H1 (cell line): ENCODE results near the gene BRK1. TPM values are rescaled to one million over a fixed set of nuclear protein-coding genes. Genes with fewer than 3 reads are reported as not detected.

Experiments
- CTCF ChIA-PET: fragments of 300-600 bp; sonication (Branson Sonifier 250); formaldehyde crosslinking; loops from one replicate; lab custom pipeline; 2021; ENCODE audit not compliant: partially characterized antibody; lab: Charles Lee
- POLR2A ChIA-PET: fragments of 300-600 bp; sonication (Branson Sonifier 250); formaldehyde crosslinking; loops from one replicate; lab custom pipeline; 2021; ENCODE audit warnings: inconsistent platforms; ENCODE audit not compliant: partially characterized antibody; lab: Charles Lee
- DNase-seq, 2 experiments: peaks; one replicate each; pipeline versions ENCODE4 v3.0.0 to v3.0.0-alpha.2; 2010 to 2022; ENCODE audit warnings: low spot score in 2 of 2, low read depth in 1 of 2, mixed read lengths in 1 of 2
- FAIRE-seq: peaks from 2 replicates; lab custom pipeline; 2011; peaks lifted over from hg19 to GRCh38; lab: Jason Lieb, UNC
- H2AFZ ChIP-seq: 2 replicates; pipeline ENCODE4 v1.8.1; 2012; ENCODE audit warnings: low read length, inconsistent platforms
- H2AK5ac ChIP-seq: 2 replicates; pipeline ENCODE4 v1.6.1; 2013; ENCODE audit warnings: low read depth, low read length
- H2BK120ac ChIP-seq: replicated peaks from 2 replicates; pipeline ENCODE3; 2013; ENCODE audit warnings: low read depth, low read length, inconsistent platforms
- H2BK12ac ChIP-seq: 2 replicates; pipeline ENCODE4 v1.6.1; 2013; ENCODE audit warnings: low read depth, low read length
- H2BK15ac ChIP-seq: 2 replicates; pipeline ENCODE4 v1.6.1; 2013; ENCODE audit warnings: low read length
- H2BK20ac ChIP-seq: 2 replicates; pipeline ENCODE4 v1.6.1; 2013; ENCODE audit warnings: low read length
- H2BK5ac ChIP-seq: 2 replicates; pipeline ENCODE4 v1.6.1; 2013; ENCODE audit warnings: low read depth, low read length
- H3K14ac ChIP-seq: 2 replicates; pipeline ENCODE4 v1.6.1; 2013; ENCODE audit warnings: inconsistent platforms; ENCODE audit not compliant: insufficient read length
- H3K18ac ChIP-seq: 2 replicates; pipeline ENCODE4 v1.6.1; 2013; ENCODE audit warnings: low read length; ENCODE audit errors: extremely low read depth
- H3K23ac ChIP-seq: 2 replicates; pipeline ENCODE4 v1.6.1; 2013; ENCODE audit warnings: inconsistent platforms; ENCODE audit not compliant: insufficient read length
- H3K23me2 ChIP-seq: 2 replicates; pipeline ENCODE4 v1.6.1; 2013; ENCODE audit warnings: low read depth, low read length
- H3K27ac ChIP-seq: 2 replicates; pipeline ENCODE4 v1.6.1; 2011; ENCODE audit warnings: low read depth, low read length, inconsistent platforms
- H3K27me3 ChIP-seq, 4 experiments: replicated peaks in 1 of 4; 1 replicate in 1 of 4; 2 replicates in 3 of 4; pipeline versions ENCODE4 v1.6.1 to v1.8.1; 2011 to 2013; ENCODE audit warnings: low read length in 3 of 4, mild to moderate bottlenecking in 3 of 4, inconsistent platforms in 2 of 4, mixed read lengths in 2 of 4, moderate library complexity in 1 of 4; ENCODE audit not compliant: control insufficient read depth in 3 of 4, insufficient read depth in 3 of 4; ENCODE audit errors: extremely low read depth in 1 of 4
- H3K36me3 ChIP-seq, 4 experiments: 2 replicates each; pipeline versions ENCODE4 v1.6.1 to v1.8.1; 2011 to 2013; ENCODE audit warnings: mild to moderate bottlenecking in 4 of 4, low read length in 3 of 4, moderate library complexity in 2 of 4, control low read depth in 1 of 4, inconsistent platforms in 1 of 4; ENCODE audit not compliant: insufficient read depth in 4 of 4, control insufficient read depth in 2 of 4
- H3K4ac ChIP-seq: replicated peaks from 2 replicates; pipeline ENCODE3; 2013; ENCODE audit warnings: low read length, low read depth, mixed read lengths, inconsistent platforms; ENCODE audit not compliant: insufficient read length
- H3K4me1 ChIP-seq, 4 experiments: replicated peaks in 1 of 4; 1 replicate in 1 of 4; 2 replicates in 3 of 4; pipeline versions ENCODE4 v1.6.1 to v1.8.1; 2011 to 2013; ENCODE audit warnings: low read length in 3 of 4, inconsistent platforms in 2 of 4, mixed read lengths in 1 of 4; ENCODE audit not compliant: insufficient read depth in 4 of 4, control insufficient read depth in 3 of 4
- H3K4me2 ChIP-seq, 2 experiments: 2 replicates each; pipeline versions ENCODE4 v1.6.1 to v1.8.1; 2011 to 2013; ENCODE audit warnings: low read depth in 2 of 2, low read length in 2 of 2, control low read depth in 1 of 2, inconsistent platforms in 1 of 2, mild to moderate bottlenecking in 1 of 2; ENCODE audit not compliant: insufficient read depth in 1 of 2
- H3K4me3 ChIP-seq, 4 experiments: fragments of 200-600, 300-600 bp in 1 of 4; sonication (generic), shearing (Covaris generic), sonication (Bioruptor Twin) in 1 of 4; 2 replicates each; pipeline versions ENCODE4 v1.5.1 to v1.8.1; 2011 to 2016; ENCODE audit warnings: low read length in 4 of 4, low read depth in 3 of 4, control low read depth in 2 of 4, inconsistent platforms in 2 of 4, mild to moderate bottlenecking in 2 of 4, mixed read lengths in 1 of 4, moderate library complexity in 1 of 4; ENCODE audit not compliant: insufficient read depth in 2 of 4; ENCODE audit errors: extremely low read depth in 1 of 4
- H3K56ac ChIP-seq: replicated peaks from 2 replicates; pipeline ENCODE3; 2013; ENCODE audit warnings: low read depth, mild to moderate bottlenecking, mixed read lengths, low read length, inconsistent platforms; ENCODE audit not compliant: insufficient read length
- H3K79me1 ChIP-seq: 2 replicates; pipeline ENCODE4 v1.6.1; 2013; ENCODE audit warnings: low read depth, low read length, control low read depth
- H3K79me2 ChIP-seq, 2 experiments: 2 replicates each; pipeline versions ENCODE4 v1.6.1 to v1.8.1; 2012 to 2013; ENCODE audit warnings: low read length in 2 of 2, mild to moderate bottlenecking in 2 of 2, inconsistent platforms in 1 of 2; ENCODE audit not compliant: insufficient read depth in 2 of 2, control insufficient read depth in 1 of 2
- H3K9ac ChIP-seq, 4 experiments: replicated peaks in 1 of 4; 1 replicate in 1 of 4; 2 replicates in 3 of 4; pipeline versions ENCODE4 v1.6.1 to v1.8.1; 2011 to 2013; ENCODE audit warnings: low read depth in 3 of 4, low read length in 3 of 4, control low read depth in 2 of 4, mild to moderate bottlenecking in 2 of 4, moderate library complexity in 2 of 4, inconsistent platforms in 1 of 4; ENCODE audit errors: extremely low read depth in 1 of 4
- H3K9me3 ChIP-seq, 2 experiments: 2 replicates each; pipeline versions ENCODE4 v1.6.1 to v1.8.1; 2012 to 2013; ENCODE audit warnings: mild to moderate bottlenecking in 2 of 2, moderate library complexity in 2 of 2, control low read depth in 1 of 2, inconsistent platforms in 1 of 2, low read depth in 1 of 2, low read length in 1 of 2, mixed read lengths in 1 of 2; ENCODE audit not compliant: insufficient read depth in 2 of 2
- H4K20me1 ChIP-seq, 2 experiments: replicated peaks in 1 of 2; 2 replicates each; pipeline versions ENCODE3 to v1.8.1; 2011 to 2013; ENCODE audit warnings: inconsistent platforms in 2 of 2, low read length in 2 of 2, mild to moderate bottlenecking in 1 of 2; ENCODE audit not compliant: insufficient read depth in 2 of 2, control insufficient read depth in 1 of 2
- H4K5ac ChIP-seq: 2 replicates; pipeline ENCODE4 v1.6.1; 2013; ENCODE audit warnings: low read length, low read depth, mixed read lengths, inconsistent platforms; ENCODE audit not compliant: insufficient read length
- H4K8ac ChIP-seq: 2 replicates; pipeline ENCODE4 v1.8.0; 2013; ENCODE audit warnings: mild to moderate bottlenecking, moderate library complexity, low read length, inconsistent platforms; ENCODE audit not compliant: insufficient read depth; ENCODE audit errors: extremely low read depth
- H4K91ac ChIP-seq: replicated peaks from 2 replicates; pipeline ENCODE3; 2013; ENCODE audit warnings: low read length, mixed read lengths, inconsistent platforms; ENCODE audit not compliant: insufficient read length
- CBX5 ChIP-seq: fragments of 300-800, 300-1000 bp; sonication (generic); IDR thresholded peaks from 2 replicates; pipeline ENCODE4 v1.7.1; 2016; ENCODE audit warnings: antibody characterized with exemption, low read length, low read depth
- EGR1 ChIP-seq: IDR thresholded peaks from 2 replicates; pipeline ENCODE4 v1.6.1; 2011; ENCODE audit warnings: low read depth, low read length, borderline replicate concordance
- FOSL1 ChIP-seq: IDR thresholded peaks from 2 replicates; pipeline ENCODE4 v1.6.1; 2011; ENCODE audit warnings: mild to moderate bottlenecking, low read depth, low read length, moderate library complexity; ENCODE audit not compliant: insufficient read depth
- HDAC2 ChIP-seq, 2 experiments: fragments of 300-600 bp in 1 of 2; sonication (generic) in 1 of 2; IDR thresholded peaks; 2 replicates each; pipeline ENCODE4 v1.6.1; 2011 to 2012; ENCODE audit warnings: low read depth in 2 of 2, low read length in 2 of 2, mild to moderate bottlenecking in 2 of 2, moderate library complexity in 2 of 2, borderline replicate concordance in 1 of 2, inconsistent platforms in 1 of 2
- PHF8 ChIP-seq: fragments of 200-600 bp; sonication (generic); conservative IDR thresholded peaks from 2 replicates; pipeline ENCODE4 v1.7.1; 2012; ENCODE audit warnings: low read depth, mild to moderate bottlenecking, inconsistent platforms, low read length, moderate library complexity
- RFX5 ChIP-seq: IDR thresholded peaks from 2 replicates; pipeline ENCODE4 v1.6.1; 2011; ENCODE audit warnings: low read depth, low read length, improper control_type of control experiment, borderline replicate concordance
- SIX5 ChIP-seq: IDR thresholded peaks from 2 replicates; pipeline ENCODE4 v1.6.1; 2011; ENCODE audit warnings: mild to moderate bottlenecking, low read depth, low read length
- TAF1 ChIP-seq: IDR thresholded peaks from 2 replicates; pipeline ENCODE4 v1.6.1; 2011; ENCODE audit warnings: mild to moderate bottlenecking, low read depth, low read length
- TBP ChIP-seq: IDR thresholded peaks from 2 replicates; pipeline ENCODE4 v1.6.1; 2011; ENCODE audit warnings: low read depth, low read length, improper control_type of control experiment
- ZNF274 ChIP-seq: IDR thresholded peaks from 2 replicates; pipeline ENCODE4 v1.7.0; 2012; ENCODE audit warnings: low read length, borderline replicate concordance; ENCODE audit errors: extremely low read depth
- WGBS, 2 experiments: shearing (Covaris generic) in 1 of 2; methylation state at CpG; one replicate each; pipeline versions ENCODE4 v1.1.6 to v1.1.7; 2013 to 2015; ENCODE audit warnings: low lambda C conversion rate in 2 of 2, mixed read lengths in 2 of 2, inconsistent platforms in 1 of 2, low coverage in 1 of 2, missing lambda C conversion rate in 1 of 2; ENCODE audit not compliant: insufficient replicate concordance in 2 of 2, insufficient coverage in 1 of 2, insufficient read length in 1 of 2; ENCODE audit errors: extremely low coverage in 1 of 2, missing lambda C conversion rate in 1 of 2; 5-methylcytosine and 5-hydroxymethylcytosine counted together
- polyA plus RNA-seq, 7 experiments: library from polyadenylated mRNA; depleted of rRNA in 3 of 7; stranded (reverse) in 5 of 7; unstranded in 2 of 7; fragments of >200 nt in 5 of 7; fragments of 200-250 nt in 2 of 7; gene quantifications; 1 replicate in 5 of 7; 2 replicates in 1 of 7; 4 replicates in 1 of 7; pipeline versions ENCODE4 v1.2.1 to v1.2.3, GENCODE V29; 2011 to 2013; ENCODE audit warnings: missing spikeins in 2 of 7, mixed read lengths in 2 of 7
- total RNA-seq: library from RNA; stranded (reverse); fragmentation: NEBNext Ultra II Directional; extraction: Animal tissue kit (Norgen Biotek cat#: 25700); gene quantifications from 2 replicates; pipeline ENCODE4 v1.2.1, GENCODE V29; 2021
- TF ChIP-seq, protein P1 (sequence below): IDR thresholded peaks from 2 replicates; pipeline ENCODE4 v1.6.1; 2012; ENCODE audit warnings: inconsistent platforms

The BRK1 gene
- total and polyA plus RNA-seq, 2 of the 8 experiments (the other 6 are each of a cell fraction or from before 2014, with no cell fraction given): 137 to 164 TPM

- DNase-seq (no peak), FAIRE-seq (no peak)
- H2AFZ ChIP-seq: 0 out of 2 replicates have a peak overlapping the region, but pooled peaks have one; percentile 60
- H3K56ac ChIP-seq: no peak overlapping the region
- peak overlapping the region in 1 of 4 experiments; percentile 74; a peak in 2 of 8 replicates for H3K4me3 ChIP-seq
- H2BK120ac ChIP-seq: no peak overlapping the region
- peaks cover 0 to 5% (median 2%) of the 10 kb centered on the region in 4 experiments; a peak in 2 of 7 replicates for H3K4me1 ChIP-seq
- H3K79me1 ChIP-seq: no peaks in the 10 kb centered on the region; the same call in 1 of the 2 replicates
- H3K4me2 ChIP-seq: peak overlapping the region; percentile 60 to 75; a peak in 2 of 4 replicates
- no peak overlapping the region for H3K27ac ChIP-seq
- 85% methylated on average over 21 of the region's 23 CpGs; no CpG with 5 or more reads in 1 of the 2 experiments for WGBS, 2 experiments
- H3K18ac ChIP-seq: no peak overlapping the region
- H2BK15ac ChIP-seq: no peak overlapping the region
- no peak overlapping the region for H4K91ac ChIP-seq
- no peak overlapping the region for H3K9ac ChIP-seq
- peak overlapping the region; percentile 85 for H3K4ac ChIP-seq
- H4K20me1 ChIP-seq: peaks cover 3 to 5% of the 10 kb centered on the region in 2 experiments
- H4K8ac ChIP-seq: 0 out of 2 replicates have a peak overlapping the region, but pooled peaks have one; percentile 57
- H3K14ac ChIP-seq: no peak overlapping the region
- peaks cover 7% of the 10 kb centered on the region; the same call in 1 of the 2 replicates for H3K23me2 ChIP-seq
- H3K36me3 ChIP-seq: peaks cover 0 to 3% (median 1%) of the 10 kb centered on the region in 4 experiments; a peak in 2 of 8 replicates
- H3K9me3 ChIP-seq: peaks cover 0 to 7% of the 10 kb centered on the region in 2 experiments; a peak in 1 of 4 replicates
- peaks cover 0 to 32% of the 10 kb centered on the region in 2 experiments; a peak in 3 of 4 replicates for H3K79me2 ChIP-seq
- ChIA-PET CTCF (interaction anchor here (0.6 to 1.3 kb wide), 2 partner anchors 14 to 123 kb away, joined by 3 read pairs; no protein-coding TSS in a partner anchor), POLR2A (interaction anchor here (0.6 to 1.5 kb wide), 16 partner anchors 9 to 227 kb away, joined by 3 to 5 read pairs (median 4); partner anchors contain the start of genes BRK1 and SEC13)
- no peak overlapping the region for H2AK5ac ChIP-seq
- no peak overlapping the region for H3K23ac ChIP-seq
- no peak overlapping the region for H2BK20ac ChIP-seq
- peak overlapping the region; percentile 36 for H4K5ac ChIP-seq
- no peak overlapping the region for H2BK5ac ChIP-seq
- H2BK12ac ChIP-seq: no peak overlapping the region
- H3K27me3 ChIP-seq: no peaks in the 10 kb centered on the region
- TF ChIP-seq, protein P1, sequence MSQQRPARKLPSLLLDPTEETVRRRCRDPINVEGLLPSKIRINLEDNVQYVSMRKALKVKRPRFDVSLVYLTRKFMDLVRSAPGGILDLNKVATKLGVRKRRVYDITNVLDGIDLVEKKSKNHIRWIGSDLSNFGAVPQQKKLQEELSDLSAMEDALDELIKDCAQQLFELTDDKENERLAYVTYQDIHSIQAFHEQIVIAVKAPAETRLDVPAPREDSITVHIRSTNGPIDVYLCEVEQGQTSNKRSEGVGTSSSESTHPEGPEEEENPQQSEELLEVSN: no peak
- no peak for TF ChIP-seq RFX5
- TF ChIP-seq ZNF274: no peak
- TF ChIP-seq HDAC2 (IDR thresholded peaks at IDR 0.05; ENCODE audit: borderline replicate concordance in 1 of 2, low read depth in 2 of 2, low read length in 2 of 2): no peak
- no peak for TF ChIP-seq FOSL1
- no peak for TF ChIP-seq CBX5
- no peak for TF ChIP-seq EGR1
- no peak for TF ChIP-seq SIX5
- no peak for TF ChIP-seq TAF1
- no peak for TF ChIP-seq TBP
- TF ChIP-seq PHF8: no peak
Measured at GRCh38 chr3:10140996-10141546, 25.6 kb downstream of the BRK1 start.
